DMS114 treated with DMSO at 0.1 percent for 48 hours (cell line): ENCODE results near the gene PPP2R2B.

Experiments
- DNase-seq: peaks from one replicate; lab custom pipeline; 2025; ENCODE audit not compliant: unreplicated experiment; lab: John Stamatoyannopoulos, UW

Gene PPP2R2B

DNA sequence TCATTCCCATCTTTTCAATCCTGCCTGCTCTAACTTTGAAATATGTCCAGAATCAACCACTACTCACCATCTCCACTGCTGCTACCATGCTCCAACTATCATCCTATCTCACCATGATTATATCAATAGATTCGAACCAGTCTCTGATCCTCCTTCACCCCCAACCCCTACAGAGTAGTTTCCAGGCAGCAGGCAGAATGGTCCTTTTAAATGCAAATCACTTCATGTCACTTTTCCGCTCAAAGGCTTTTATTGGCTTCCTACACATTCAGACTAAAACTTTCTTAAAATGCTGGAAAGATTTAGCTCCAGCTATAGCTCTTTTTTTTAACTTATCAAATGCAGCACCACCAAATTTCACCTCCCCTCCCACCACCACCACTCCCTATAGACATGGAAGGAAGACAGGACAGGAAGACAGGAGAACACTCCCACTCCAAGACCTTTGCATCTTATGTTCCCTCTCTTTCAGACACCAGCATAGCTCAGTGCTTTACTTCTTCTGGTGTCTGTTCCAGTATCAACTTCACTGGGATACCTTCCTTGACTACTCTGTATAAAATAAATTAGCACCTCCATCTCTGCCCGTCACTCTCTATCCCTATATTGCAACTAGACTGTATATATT lies 9.9 kb upstream of the PPP2R2B start:
- no peak for DNase-seq

DNA sequence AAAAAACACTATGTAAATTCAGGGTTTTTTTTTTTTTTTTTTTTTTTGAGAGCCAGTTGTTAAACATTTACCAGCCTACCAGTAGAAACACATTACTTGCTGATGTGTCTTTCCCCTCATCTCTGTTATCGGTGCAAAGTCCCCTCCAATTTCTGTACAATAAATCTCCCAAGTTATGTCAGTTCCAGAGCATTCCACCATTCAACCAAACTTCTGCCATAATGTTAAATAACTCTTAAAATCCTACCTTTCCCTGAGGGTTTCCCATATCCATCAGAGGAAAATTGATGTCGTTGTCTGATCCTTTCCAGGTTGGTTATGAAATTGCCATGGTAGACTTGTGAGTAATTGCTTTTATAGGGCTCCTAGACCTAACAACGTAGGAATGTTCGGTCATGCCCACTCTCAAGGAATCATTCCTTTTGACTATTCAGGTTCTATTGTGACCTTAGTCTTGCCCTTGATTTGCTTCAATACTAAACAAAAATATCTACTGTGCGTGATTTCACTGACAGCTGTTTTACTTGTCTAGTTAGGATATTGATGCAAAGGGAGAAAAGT lies 5.6 kb upstream of the PPP2R2B start:
- DNase-seq, result no peak

DNA sequence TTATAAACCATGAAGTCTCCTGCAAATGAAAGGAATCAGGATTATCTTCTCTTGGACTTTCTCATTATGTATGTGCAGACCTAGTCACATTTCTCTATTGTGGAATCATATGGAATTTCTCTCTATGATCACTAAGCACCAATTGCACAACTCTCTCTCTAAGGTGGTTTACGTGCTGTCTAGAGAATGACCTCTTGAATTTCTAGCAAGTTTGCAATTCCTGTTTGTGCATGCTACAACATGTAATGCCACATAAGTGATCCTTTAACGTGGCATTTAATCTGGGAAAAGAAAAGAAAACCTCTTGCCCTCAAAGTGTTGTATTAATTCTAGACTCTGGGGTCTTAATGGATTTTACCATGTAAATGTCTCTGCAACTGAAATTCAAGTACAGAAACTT lies 5.0 kb upstream of the PPP2R2B start:
- DNase-seq, result no peak

DNA sequence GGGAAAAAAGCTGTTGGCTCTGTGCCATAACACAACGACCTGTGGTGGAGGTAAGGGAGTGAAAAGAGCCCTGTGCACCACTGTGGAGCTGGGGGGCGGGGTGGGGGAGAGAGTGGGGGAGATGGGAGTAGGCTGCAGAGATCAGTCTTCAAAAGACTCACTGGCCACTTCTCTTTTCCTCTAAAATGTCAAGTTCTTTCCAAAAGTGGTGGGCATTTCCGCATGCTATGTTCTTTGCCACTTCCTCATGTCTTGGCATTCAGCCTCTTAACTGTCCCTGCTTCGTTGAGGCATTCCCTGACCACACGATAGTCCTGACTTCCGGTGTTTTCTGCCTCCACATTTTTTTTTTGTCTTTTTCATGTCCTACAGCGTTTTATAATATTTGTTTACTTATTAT lies 2.4 kb upstream of the PPP2R2B start:
- DNase-seq, result no peak

DNA sequence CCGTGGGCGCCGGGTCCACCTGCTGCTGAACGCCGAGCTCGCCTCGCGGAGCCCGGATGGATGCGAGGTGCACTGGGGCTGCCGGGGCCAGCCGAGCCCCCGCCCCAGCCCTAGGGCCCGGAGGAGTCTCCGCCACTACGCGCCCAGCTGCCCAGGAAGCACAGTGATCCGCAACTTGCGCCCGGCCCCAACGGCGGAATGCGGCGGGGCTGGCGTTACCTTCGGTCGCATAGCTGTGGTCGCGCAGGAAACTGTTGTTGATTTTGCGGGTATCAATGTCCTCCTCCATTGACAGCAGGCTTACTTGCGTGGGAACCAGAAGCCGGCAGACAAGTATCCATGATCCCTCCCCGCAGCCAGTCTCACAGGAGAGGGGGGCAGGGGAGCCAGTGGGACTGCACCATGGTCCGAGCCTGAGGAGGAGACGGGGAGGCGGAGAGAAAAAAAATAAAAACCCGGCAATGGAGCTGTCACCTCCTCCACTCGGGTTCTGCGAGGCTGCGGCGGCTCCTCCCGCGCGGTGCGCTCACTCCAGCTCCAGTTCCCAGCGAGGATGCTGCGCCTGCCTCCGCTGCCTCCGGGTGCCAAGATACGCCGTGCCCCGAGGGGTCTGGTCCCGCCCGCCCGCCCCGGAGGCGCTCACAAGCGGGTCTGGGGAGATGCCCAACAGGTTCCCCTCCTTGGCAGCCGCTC lies 628 bp downstream of the PPP2R2B start:
- no peak for DNase-seq

DNA sequence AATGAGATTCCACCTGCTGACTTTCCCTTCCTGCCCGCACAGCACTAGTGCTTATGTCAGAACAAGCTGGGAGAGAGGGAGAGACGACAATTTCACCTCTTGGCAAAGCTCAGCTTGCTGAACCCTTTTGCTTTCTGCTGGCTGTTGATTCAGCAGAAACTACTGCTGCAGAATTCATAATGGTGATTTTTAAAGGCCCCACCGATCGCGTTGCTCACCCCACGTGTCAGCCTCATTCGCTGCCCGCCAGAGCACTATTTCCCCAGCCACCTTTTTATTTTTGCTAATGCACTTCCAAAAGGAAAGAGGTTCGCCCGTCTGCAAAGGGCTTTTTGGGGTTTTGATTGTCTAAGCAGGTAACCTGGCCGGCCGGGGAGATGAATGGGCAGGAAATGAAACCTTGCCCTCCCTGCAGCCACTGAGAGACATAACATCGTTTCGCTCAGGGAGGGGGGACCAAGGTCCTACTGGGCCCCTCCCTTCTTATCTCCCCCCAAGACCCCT lies 1.3 kb downstream of the PPP2R2B start:
- DNase-seq, result no peak

DNA sequence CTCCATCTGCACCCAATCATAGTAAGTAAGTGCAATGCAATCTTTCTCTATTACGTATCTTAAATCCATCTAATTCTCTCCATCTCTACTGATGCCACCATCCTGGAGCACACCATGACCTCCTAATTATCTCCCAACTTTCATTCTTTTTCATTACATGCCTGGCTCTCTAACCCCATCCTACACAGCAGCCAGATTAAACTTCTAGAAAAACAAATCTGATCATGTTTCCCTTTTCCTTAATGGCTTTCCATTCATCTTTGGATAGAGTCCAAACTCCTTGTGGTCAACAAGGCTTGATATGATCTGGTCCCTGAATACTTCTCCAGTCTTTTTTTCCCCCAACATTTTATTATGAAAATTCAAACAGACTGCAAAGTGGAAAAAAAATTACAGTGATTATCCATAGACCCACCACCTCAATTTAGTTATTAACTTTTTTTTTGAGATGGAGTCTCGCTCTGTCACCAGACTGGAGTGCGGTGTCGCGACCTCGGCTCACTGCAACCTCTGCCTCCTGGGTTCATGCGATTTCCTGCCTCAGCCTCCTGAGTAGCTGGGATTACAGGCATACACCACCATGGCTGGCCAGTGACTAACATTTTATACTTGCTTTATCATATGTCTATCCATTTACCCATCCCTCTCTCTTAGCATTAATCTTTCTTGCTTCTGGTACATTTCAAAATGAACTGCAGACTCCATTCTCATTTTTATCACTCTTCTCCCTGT lies 5.2 kb downstream of the PPP2R2B start:
- DNase-seq, result no peak

DNA sequence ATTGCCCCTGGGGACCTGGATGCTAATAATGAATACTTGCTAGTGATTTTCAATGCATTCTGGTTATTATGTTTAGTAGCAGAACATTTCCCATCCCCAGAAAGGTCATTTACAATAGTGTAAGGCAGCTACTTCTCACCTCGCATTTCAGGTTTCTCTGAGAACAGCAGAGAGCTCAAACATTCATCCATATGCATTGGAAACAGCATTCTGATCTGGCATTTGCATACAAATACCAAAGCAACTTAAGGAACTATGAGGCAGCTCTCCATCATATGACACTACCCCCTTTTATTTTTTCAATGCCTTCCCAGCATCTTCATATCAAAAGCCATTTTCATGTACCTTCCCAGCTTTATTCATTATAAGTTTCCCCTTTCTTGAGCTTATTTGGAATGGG lies 6.4 kb downstream of the PPP2R2B start:
- no peak for DNase-seq

DNA sequence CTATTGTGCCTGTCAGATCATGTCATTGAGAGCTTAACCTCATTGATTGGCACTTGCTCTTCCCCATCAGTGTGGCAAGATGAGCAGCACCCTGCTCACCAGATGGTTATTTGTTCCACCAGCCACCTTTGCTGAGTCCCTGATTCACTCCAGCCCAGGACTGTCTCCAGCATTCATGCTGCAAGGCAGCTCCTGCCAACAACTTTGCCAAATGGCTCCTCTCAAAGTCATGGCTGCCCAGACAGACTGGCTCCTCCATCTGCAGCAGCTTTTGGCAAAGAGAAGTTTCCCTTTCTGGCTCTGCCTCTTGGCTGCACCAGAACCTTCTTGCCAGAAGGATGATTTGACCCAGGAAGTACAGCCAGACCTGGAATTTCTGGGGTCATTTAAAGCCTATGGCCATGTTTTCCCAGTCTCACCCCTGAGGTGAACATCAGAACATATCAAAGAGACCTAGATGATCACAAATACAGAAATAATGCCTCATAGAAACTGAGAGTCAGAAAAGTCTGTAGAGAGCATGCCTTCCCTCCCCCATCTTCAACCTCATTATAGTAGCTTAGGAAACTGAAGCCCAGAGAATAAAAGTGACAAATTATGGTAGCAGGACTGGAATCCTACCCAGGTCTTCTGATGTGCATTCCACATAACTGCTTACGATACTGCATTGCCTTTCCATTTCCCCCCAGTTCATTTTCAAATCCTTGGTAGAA lies 10.4 kb downstream of the PPP2R2B start:
- DNase-seq, result no peak

DNA sequence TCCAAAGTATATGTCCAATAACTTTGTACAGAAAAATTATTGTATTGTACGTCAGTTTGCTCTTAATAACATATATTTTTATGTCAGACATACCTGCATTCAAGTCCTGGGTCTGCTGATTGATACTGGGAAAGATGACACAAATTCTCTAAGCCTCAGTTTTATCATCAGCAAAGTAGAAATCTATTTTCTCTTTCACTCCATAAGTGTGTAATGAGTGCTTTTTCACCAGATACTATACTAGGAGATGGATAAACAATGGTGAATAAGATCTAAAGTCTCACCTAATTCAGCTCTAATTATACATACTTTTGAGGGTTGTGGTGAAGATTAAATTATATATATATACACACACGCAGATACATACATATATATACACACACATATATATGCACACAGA lies 12.3 kb downstream of the PPP2R2B start:
- DNase-seq, result no peak

DNA sequence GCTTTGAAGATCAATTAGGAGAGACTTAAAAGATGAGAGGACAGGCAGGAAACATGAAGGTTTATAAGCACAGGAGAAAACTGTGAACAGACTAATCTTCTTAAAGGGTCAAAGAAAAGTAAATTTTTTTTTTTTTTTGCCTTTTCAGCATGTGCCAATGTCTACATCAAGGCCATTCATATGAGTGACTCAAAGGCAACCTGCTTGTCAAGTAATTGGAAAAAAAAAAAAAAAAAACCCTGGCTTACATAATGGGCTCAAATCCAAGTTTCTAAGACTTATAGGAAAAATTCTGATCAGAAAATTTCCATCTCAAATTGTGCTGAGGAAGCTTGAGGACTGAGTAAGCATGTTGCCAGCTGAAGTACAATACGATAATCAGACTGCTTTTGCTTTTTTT lies 15.9 kb downstream of the PPP2R2B start:
- no peak for DNase-seq

DNA sequence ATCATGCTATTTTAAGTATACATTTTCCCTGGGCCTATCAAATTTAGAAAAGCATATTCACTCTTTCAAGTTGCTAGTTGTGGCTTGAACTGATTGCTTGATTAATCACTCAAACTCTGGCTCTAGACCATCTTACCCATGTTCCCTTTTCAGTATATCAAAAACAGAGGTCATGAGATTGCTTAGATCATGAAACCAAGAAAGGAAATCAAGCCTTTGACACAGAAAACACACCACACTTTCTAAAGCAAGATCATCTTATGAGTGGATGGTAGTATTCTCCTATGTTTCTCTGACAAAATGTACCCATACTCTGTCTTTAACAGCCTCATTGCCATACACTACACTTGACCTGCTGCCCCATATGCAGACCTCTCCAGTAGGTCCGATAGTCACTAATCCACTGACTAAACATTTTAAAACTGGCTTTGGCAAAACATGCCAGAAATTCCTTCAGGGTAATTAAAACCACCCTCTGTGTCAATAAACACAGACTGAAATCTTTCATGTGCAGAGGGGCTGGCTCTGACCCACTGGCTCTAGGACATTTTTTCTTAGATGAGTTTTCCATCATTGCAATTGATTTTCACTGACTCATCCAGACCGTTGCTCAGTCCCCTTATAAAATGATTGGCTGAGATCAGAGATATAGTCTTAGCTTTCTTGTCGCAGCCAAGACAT lies 18.2 kb downstream of the PPP2R2B start:
- no peak for DNase-seq

DNA sequence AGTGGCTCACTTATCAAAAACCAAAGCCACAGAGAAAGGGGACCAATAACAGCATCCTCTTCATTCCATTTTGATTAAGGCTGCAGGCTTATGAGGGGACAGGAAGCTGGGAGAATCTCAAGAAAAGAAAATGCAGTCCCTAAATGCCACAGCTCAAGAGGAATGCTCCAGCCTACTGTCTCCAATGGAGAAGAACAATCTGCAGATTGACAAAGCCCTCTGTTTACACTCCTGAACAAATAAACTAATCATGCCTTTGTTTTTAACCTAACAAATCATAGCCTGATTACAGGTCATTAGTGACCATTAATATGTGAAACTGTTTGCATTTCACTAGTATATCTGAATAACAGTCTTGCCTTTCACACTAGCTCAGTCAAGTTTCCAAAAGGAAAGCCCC lies 26.5 kb downstream of the PPP2R2B start:
- no peak for DNase-seq

DNA sequence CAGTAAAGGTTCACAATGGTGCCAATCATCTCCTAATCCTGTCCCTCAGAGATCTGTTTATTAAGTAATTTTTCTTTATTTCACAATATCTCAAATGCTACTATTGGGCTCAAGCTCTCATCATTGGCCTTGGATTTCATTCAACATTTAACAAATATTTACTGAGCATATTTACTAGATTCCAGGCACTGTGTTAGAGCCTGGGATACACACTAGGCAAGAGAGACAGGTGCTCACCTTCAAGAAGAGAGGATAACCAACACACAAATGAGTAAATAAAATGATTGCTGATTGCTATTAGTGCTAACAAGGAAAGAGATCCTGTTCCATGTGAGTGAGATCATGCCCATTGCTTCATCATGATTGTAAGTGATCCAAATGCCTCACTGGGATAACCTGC lies 27.4 kb downstream of the PPP2R2B start:
- no peak for DNase-seq

DNA sequence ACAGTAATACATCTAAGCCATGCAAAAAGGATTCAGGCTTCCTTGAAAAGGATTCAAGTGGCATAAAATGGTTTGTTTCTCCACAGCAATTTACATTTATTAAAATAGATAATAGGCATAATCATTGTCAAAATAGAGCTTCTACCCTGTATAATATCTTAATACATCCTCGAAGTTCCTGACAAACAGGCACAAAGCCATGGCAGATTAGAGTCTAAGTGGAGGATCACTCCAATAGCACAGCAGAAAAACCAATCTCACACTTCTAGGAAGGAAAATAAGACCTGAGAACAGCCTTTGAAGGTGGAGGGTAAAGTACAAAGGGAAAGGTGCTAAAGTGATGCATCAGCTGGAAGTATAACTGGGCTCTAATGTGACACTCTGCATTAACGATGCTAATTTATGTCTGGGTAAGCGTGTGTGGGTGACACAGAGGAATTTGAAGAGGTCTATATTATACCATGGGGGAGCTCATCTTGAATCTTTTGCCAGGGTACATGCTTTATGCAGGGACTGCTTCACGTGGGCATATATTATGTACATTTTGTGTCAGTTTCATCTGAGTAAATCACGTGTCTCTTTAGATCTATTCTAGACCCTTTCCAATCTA lies 28.8 kb downstream of the PPP2R2B start:
- no peak for DNase-seq

DNA sequence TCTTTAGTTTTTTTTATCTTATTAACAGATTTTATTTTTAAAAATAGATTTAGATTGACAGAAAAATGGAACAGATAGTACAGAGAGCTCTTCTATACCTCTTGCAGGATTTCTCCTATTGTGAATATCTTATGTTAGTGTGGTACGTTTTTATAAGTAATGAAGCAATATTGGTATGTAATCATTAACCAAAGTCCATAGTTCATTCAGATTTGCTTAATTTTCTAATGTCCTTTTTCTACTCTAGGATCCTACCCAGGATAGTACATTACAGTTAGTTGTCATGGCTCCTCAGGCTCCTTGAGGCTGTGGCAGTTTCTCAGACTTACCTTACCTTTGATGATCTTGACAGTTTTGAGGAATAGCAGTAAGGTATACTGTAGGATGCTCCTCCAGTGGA lies 30.4 kb downstream of the PPP2R2B start:
- DNase-seq, result no peak

DNA sequence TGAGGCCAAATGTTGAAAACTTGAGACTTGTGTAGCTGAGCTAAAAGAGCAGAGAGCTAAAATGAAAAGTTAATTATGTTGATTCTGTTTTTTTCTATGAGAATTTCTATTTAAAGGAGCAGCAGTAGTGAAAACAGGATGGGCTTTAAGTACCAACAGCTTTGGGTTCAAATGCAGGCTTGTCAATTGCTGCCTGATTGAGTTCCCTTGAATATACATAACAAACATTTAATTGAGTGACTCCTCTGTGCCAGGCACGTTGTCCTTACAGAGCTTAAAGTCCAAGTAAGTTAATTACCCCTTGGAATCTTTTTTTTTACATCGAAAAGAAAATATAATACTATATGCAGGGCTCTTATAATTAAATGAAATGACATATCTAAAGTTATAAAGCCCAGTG lies 38.5 kb downstream of the PPP2R2B start:
- DNase-seq, result no peak

DNA sequence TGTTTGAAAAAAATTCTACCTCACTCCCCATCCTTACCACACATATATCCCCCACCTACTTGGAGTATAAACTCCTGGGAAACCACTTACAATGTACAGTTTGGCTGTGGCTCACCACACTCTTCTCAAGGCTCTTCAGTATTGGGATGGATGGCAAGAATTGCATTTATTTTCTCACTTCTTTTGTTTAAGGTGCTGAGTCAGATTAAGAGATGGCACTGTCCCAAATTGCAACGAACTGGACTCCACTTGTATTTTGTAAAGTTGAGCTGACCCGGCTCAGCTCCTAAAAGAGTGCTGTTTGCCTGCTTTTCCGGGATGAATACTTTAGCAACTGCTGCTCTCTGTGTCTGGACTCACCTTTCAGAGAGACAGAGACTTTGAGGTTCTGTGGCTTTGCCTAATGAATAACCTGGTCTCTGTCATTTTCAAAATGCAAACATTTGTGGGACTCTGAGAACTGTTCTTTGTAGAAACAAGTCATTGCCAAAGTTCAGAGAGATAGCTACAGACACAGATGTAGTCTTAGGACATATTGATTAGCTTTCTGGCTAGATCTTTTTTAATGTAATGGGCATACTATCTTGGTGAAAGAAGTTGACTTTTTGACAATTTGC lies 42.2 kb downstream of the PPP2R2B start:
- DNase-seq, result no peak

DNA sequence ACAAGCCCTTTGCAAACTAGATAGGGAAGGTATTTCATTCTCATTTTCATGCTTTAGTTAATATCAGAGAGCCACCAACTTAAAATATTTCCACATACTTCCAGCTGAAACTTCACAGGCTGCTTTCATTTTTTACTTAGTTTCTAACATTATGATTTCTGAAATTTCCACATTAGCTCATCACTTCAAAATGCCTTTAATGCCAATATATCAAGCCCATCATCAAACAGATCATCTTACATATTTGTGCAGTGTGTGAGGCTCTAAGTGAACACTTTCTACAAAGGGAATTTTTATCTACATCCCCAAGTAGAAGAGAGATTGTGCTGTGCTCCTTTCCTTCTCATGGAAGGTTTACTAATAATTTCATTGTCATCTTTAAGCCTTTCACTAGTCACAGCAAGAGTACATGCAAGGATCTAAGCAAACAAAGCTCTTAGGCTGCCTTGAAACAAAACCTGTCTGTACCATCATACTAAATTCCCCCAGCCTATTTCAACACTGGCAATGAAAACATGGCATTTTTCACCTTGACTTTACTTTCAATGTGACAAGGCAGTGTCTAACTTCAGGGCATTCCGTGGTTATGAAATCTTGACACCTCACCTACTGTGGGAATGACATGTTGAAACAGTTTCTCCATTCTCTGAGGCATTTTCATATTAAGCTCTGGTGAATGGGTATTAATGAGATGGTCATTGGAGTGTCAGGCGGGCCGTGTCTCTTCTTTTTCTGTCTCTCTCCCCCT lies 45.4 kb downstream of the PPP2R2B start:
- DNase-seq, result no peak
